OCI-M1 (cell line): ENCODE data around the gene BRCA2.
A peak's percentile ranks its signal among the peaks of the same experiment; 100 is the strongest.
"Not testable (repeated sequence)": the region's sequence is repeated elsewhere in the genome, so short reads cannot be mapped to it uniquely, and the experiment has no call there.

Experiments used
- DNase-seq: peaks from one replicate; lab custom pipeline; 2025; lab: John Stamatoyannopoulos, UW

The BRCA2 gene

GRCh38 chr13:32311188-32311897 is 4.0 kb upstream of the BRCA2 start:
- no peak for DNase-seq

GRCh38 chr13:32314271-32315237 is 754 bp upstream of the BRCA2 start:
- peak; percentile 73 for DNase-seq

DNA sequence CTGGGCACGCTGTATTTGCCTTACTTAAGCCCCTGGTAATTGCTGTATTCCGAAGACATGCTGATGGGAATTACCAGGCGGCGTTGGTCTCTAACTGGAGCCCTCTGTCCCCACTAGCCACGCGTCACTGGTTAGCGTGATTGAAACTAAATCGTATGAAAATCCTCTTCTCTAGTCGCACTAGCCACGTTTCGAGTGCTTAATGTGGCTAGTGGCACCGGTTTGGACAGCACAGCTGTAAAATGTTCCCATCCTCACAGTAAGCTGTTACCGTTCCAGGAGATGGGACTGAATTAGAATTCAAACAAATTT is 676 bp downstream of the BRCA2 start:
- DNase-seq: no peak

GRCh38 chr13:32316501-32316900 is 1.2 kb downstream of the BRCA2 start:
- peak; percentile 37 for DNase-seq

- DNase-seq: no peak
Measured at GRCh38 chr13:32317716-32318465, 2.6 kb downstream of the BRCA2 start.

DNA sequence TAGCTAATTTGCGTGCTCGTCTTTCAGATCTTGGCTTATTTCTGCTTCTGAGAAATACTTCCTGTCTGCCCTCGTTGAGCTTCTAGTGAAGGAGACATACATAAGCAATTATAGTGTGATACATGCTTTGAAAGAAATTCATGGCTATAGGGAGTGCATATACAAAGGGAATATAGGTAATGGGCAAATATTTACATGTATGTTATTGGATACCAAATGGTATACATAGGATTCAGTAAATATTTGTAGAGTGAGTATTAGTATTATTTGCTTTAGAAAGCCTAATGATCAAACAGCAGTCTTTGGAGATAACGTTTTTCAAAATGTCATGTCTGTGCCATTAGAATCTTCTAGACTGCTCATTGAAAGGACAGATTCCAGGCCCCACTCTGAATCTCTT is 5.2 kb downstream of the BRCA2 start:
- DNase-seq: no peak

DNA sequence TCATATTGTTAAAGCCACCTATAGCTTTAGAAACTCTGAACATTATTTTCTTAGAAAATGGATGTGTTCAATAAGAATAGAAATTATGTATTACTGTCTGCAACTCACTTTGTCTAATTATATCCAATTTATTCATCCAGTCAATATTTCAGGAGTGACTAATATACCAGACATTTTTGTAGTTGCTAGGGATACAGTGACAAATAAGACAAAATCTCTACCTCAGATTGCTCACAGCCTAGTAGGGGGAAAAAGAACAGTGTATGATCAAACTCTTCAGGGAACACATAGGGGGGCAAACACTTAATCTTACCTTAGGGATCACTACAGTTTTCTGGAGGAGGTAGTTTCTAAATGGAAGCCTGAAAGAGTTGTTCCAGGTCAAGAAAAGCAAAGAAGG is 8.6 kb downstream of the BRCA2 start:
- no peak for DNase-seq

- no peak for DNase-seq
Measured at GRCh38 chr13:32330441-32330840, 15.1 kb downstream of the BRCA2 start.

DNA sequence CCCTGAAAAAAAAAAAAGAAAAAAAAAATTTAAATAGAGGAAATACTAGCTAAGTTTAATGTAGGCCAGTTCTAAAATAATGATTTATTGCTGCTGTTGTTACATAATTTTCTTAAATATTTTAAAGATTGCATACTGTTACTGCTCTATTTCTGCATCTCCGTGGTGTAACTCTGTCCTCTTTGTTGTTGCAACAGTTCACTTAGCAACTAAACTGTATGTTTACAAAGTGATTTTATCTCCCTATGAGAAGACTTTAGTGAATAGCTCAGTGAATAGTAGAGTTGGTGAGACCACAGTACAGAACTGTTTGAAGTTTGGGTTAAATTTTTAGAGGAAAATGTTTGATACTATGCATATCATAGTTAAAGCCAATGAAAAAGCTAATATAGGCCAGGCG is 19.4 kb downstream of the BRCA2 start:
- no peak for DNase-seq

- DNase-seq: peak; percentile 78
Measured at GRCh38 chr13:32340914-32341313, 25.6 kb downstream of the BRCA2 start.

DNA sequence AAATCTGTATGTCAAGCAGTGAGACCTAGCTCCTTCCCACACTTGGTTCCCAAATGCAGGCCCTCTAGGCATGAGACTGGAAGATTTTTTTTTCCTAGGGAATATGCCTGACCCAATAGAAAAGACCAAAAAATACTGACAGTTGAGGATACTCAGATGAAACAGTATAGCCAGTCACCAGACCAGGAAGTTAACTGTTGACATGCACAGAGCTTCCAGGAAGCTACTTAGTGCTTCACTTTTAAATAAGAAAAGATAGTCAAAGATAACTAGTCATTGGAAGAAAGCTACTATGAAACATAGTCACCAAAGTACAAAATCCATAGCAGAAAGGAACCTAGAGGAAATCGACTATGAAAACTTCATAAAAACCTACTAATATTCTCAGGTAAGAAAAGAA is 32.3 kb downstream of the BRCA2 start:
- no peak for DNase-seq

- not testable (repeated sequence) for DNase-seq
Measured at GRCh38 chr13:32350839-32351441, 35.6 kb downstream of the BRCA2 start.

DNA sequence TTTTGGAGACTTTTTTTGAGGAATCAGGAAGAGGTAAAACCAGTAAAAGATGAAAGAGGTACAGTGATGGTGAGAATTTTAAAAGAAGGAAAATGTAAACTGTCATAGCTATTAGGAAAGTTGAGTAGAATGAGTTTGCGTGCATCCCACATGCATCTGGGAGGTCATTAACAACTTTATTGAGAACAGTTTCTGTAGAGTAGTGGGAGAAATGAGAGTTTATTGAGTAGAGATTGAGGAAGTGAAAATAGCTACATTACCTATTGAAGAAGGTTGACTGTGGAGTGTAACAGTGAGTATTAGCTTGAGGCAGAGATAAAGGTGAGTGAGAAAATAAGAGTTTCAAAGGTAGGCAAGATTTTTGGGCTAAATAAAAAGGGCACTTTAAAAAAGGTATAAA is 38.7 kb downstream of the BRCA2 start:
- no peak for DNase-seq

DNA sequence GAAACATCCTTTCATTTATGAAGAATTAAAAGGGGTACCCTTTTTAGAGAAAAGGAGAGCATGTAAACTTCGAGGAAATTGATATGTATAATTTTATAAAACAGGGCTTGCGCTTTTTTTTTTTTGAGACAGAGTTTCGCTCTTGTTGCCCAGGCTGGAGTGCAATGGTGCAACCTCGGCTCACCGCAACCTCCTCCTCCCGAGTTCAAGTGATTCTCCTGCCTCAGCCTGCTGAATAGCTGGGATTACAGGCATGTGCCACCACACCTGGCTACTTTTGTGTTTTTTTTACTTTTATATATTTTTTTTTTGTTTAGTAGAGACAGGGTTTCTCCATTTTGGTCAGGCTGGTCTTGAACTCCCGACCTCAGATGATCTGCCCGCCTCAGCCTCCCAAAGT is 40.6 kb downstream of the BRCA2 start:
- not testable (repeated sequence) for DNase-seq

DNA sequence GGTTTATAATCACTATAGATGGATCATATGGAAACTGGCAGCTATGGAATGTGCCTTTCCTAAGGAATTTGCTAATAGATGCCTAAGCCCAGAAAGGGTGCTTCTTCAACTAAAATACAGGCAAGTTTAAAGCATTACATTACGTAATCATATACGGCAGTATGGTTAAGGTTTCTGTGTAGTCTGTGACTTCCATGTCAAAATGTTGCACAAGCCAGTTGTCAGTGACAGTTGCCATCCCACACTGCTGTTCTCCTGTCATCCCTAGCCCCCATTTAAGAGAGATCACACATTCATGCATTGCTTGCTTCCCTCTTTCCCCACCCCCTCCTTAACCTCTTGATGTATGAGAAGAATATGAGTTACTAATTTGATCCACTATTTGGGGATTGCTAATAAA is 47.3 kb downstream of the BRCA2 start:
- DNase-seq: peak; percentile 16

- DNase-seq: no peak
Measured at GRCh38 chr13:32370805-32371204, 55.5 kb downstream of the BRCA2 start.

DNA sequence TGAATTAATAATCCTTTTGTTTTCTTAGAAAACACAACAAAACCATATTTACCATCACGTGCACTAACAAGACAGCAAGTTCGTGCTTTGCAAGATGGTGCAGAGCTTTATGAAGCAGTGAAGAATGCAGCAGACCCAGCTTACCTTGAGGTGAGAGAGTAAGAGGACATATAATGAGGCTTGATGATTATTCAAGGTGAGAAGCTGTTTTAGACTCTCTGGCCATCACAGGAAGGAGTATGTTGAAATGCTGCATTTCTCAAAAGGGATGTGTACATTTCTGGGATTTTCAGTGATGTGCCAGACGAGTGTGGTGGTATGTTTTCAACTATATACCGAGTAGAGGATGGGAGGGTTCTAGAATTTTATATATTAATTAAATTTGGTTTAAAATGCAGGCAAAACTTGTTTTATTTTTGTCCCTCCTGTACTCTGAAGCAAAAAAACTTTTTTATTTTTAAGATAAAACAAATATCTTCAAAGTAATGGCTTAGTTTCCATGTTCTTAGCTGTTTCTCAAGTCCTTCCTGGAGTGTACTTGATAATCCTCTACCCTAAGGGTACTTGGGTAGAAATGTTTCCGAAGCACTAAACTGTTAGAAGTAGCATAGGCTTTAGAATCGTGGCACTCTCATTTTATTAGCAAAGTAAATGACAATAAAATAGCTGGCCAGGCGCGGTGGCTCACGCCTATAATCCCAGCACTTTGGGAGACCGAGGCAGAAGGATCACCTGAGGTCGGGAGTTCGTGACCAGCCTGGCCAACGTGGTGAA is 61.5 kb downstream of the BRCA2 start:
- DNase-seq: no peak

- no peak for DNase-seq
Measured at GRCh38 chr13:32378012-32378411, 62.7 kb downstream of the BRCA2 start.

DNA sequence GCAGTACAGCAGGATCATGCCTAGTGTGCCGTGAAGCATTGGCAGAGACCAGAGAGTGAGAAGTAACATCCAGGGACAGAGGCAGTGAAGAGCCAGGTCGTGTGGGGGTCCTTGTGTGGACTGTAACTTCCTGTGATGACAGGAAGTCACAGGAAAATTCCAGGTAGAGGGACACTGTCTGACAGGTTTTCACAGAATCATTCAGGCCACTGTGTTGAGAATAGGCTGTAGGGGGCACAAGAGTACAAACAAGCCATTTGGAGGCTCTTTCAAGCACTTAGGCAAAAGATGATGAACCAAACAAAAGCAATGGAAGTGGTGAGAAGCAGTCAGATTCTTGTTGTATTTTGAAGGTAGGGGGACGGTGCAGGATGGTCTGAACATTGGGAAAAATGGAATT is 66.2 kb downstream of the BRCA2 start:
- peak; percentile 26 for DNase-seq

GRCh38 chr13:32383836-32384618 is 68.7 kb downstream of the BRCA2 start:
- no peak for DNase-seq

DNA sequence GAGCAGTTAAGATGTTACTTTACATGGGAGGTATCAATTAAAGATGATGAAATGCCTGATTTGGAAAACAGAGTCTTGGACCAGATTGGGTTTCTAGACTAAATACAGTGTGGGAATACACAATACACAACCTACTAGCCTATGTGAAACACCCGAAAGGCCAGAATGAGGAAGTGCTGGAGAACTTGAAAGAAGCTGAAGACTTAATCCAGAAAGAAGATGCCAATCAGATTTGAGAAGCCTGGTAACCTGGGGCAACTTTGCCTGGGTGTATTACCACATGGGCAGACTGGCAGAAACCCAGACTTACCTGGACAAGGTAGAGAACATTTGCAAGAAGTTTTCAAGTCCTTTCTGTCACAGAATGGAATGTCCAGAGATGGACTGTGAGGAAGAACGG is 69.4 kb downstream of the BRCA2 start:
- peak; percentile 19 for DNase-seq
